WTC11 (cell line): Measurements from ENCODE around the gene TUBGCP6. TPM values are rescaled to one million over a fixed set of nuclear protein-coding genes. Genes with fewer than 3 reads are reported as not detected.

Experiments used
- ATAC-seq: fragments of 200-7000 bp; cut with Tn5 transposase; 2 replicates; pipeline ENCODE4 v1.10.0; 2021; ENCODE audit warnings: mild to moderate bottlenecking, moderate library complexity
- CTCF ChIA-PET: fragments of 300-600 bp; sonication (Branson Sonifier 250); formaldehyde crosslinking; loops from one replicate; lab custom pipeline; 2021; ENCODE audit warnings: antibody characterized with exemption; lab: Charles Lee
- POLR2A ChIA-PET: fragments of 350-600 bp; sonication (Branson Sonifier 250); formaldehyde crosslinking; loops from one replicate; lab custom pipeline; 2021; ENCODE audit warnings: antibody characterized with exemption; lab: Charles Lee
- DNase-seq: peaks from one replicate; pipeline ENCODE4 v3.0.0; 2021; ENCODE audit warnings: low spot score
- H3K27ac Mint-ChIP-seq: 2 replicates; pipeline ENCODE4 v1.8.0; 2021; ENCODE audit warnings: mixed read lengths
- H3K27me3 Mint-ChIP-seq: 2 replicates; pipeline ENCODE4 v1.8.0; 2021; ENCODE audit warnings: low read depth, mild to moderate bottlenecking, moderate library complexity, mixed read lengths
- H3K36me3 Mint-ChIP-seq: 2 replicates; pipeline ENCODE4 v1.8.0; 2021; ENCODE audit warnings: mixed read lengths
- H3K4me1 Mint-ChIP-seq: 2 replicates; pipeline ENCODE4 v1.8.0; 2022; ENCODE audit warnings: mixed read lengths
- H3K4me3 Mint-ChIP-seq: 2 replicates; pipeline ENCODE4 v1.8.0; 2021; ENCODE audit warnings: mild to moderate bottlenecking, moderate library complexity, mixed read lengths
- H3K9me3 Mint-ChIP-seq: 2 replicates; pipeline ENCODE4 v1.8.0; 2021; ENCODE audit warnings: mixed read lengths
- ATF1 ChIP-seq: sonication (generic); formaldehyde crosslinking; IDR thresholded peaks from 2 replicates; pipeline ENCODE4 v1.8.1; 2023; ENCODE audit warnings: mild to moderate bottlenecking, moderate library complexity, missing genetic modification reagents
- CREB1 ChIP-seq: sonication (generic); formaldehyde crosslinking; IDR thresholded peaks from 2 replicates; pipeline ENCODE4 v1.8.0; 2023; ENCODE audit warnings: mild to moderate bottlenecking, missing genetic modification reagents
- GABPB1 ChIP-seq: sonication (generic); formaldehyde crosslinking; IDR thresholded peaks from 2 replicates; pipeline ENCODE4 v1.8.1; 2023; ENCODE audit warnings: mild to moderate bottlenecking, missing genetic modification reagents
- GTF2I ChIP-seq: fragments of 250-450 bp; sonication (Bioruptor Pico); conservative IDR thresholded peaks from 2 replicates; pipeline ENCODE4 v1.4.0; 2021; ENCODE audit warnings: mild to moderate bottlenecking
- SMAD3 ChIP-seq: sonication (generic); formaldehyde crosslinking; IDR thresholded peaks from 2 replicates; pipeline ENCODE4 v1.8.0; 2022; ENCODE audit warnings: missing genetic modification reagents, mild to moderate bottlenecking, borderline replicate concordance
- TEAD1 ChIP-seq: sonication (generic); formaldehyde crosslinking; IDR thresholded peaks from 2 replicates; pipeline ENCODE4 v1.8.0; 2022; ENCODE audit warnings: mild to moderate bottlenecking, missing genetic modification reagents
- ZNF138 ChIP-seq: sonication (generic); formaldehyde crosslinking; conservative IDR thresholded peaks from 2 replicates; pipeline ENCODE4 v1.8.1; 2022; ENCODE audit warnings: mild to moderate bottlenecking, moderate library complexity, missing genetic modification reagents
- ZNF263 ChIP-seq: sonication (generic); formaldehyde crosslinking; IDR thresholded peaks from 2 replicates; pipeline ENCODE4 v1.8.1; 2022; ENCODE audit warnings: low read depth, mild to moderate bottlenecking, moderate library complexity, missing genetic modification reagents
- total RNA-seq: library from RNA; stranded (reverse); gene quantifications from 3 replicates; pipeline ENCODE4 v1.2.3, GENCODE V29; 2021
- TF ChIP-seq, protein P1 (sequence below): sonication (generic); formaldehyde crosslinking; IDR thresholded peaks from 2 replicates; pipeline ENCODE4 v1.8.1; 2022; ENCODE audit warnings: mild to moderate bottlenecking, moderate library complexity, missing genetic modification reagents
- TF ChIP-seq, protein P2 (sequence below): sonication (generic); formaldehyde crosslinking; IDR thresholded peaks from 2 replicates; pipeline ENCODE4 v1.8.1; 2023; ENCODE audit warnings: mild to moderate bottlenecking, missing genetic modification reagents
- TF ChIP-seq, protein P3 (sequence below): fragments of 200-600 bp; IDR thresholded peaks from 2 replicates; pipeline ENCODE4 v1.8.0; 2022; ENCODE audit warnings: antibody characterized with exemption
- TF ChIP-seq, protein P4 (sequence below): sonication (generic); formaldehyde crosslinking; IDR thresholded peaks from 2 replicates; pipeline ENCODE4 v1.8.1; 2022; ENCODE audit warnings: mild to moderate bottlenecking, missing genetic modification reagents, moderate library complexity, borderline replicate concordance
- TF ChIP-seq, protein P5 (sequence below): sonication (generic); formaldehyde crosslinking; IDR thresholded peaks from 2 replicates; pipeline ENCODE4 v1.8.0; 2022; ENCODE audit warnings: mild to moderate bottlenecking, missing genetic modification reagents
- TF ChIP-seq, protein P6 (sequence below): sonication (generic); formaldehyde crosslinking; IDR thresholded peaks from 2 replicates; pipeline ENCODE4 v1.8.1; 2022; ENCODE audit warnings: low read depth, missing genetic modification reagents, borderline replicate concordance
- TF ChIP-seq, protein P7 (sequence below): fragments of 250-450 bp; sonication (Bioruptor Pico); IDR thresholded peaks from 2 replicates; pipeline ENCODE4 v1.9.0; 2021; ENCODE audit warnings: mild to moderate bottlenecking

Gene TUBGCP6
- total RNA-seq, 1 experiment from 2014 or later: 45.4 TPM

DNA sequence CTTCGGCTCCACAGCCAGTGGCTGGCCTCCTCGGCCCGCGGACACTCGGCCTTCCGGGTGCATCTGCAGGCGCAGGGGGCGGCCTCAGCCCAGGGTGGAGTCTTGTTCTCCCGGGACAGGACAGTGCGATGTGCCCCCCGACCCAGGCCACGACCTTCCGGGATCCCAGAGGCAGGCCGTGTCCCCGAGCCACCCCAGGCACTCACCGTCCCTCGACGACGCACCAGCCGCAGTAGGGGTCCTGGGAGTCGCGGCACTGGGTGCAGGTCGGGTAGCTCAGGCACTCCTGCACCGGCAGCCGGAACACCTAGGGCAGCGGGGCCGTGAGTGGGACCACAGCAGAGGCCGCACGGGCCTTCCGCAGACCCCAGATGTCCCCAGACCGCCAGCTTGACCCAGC is 42.9 kb upstream of the TUBGCP6 start (continued):
- TF ChIP-seq, protein P1, sequence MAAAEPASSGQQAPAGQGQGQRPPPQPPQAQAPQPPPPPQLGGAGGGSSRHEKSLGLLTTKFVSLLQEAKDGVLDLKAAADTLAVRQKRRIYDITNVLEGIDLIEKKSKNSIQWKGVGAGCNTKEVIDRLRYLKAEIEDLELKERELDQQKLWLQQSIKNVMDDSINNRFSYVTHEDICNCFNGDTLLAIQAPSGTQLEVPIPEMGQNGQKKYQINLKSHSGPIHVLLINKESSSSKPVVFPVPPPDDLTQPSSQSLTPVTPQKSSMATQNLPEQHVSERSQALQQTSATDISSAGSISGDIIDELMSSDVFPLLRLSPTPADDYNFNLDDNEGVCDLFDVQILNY (CRISPR knock-in tag): no peak
- TF ChIP-seq, protein P2, sequence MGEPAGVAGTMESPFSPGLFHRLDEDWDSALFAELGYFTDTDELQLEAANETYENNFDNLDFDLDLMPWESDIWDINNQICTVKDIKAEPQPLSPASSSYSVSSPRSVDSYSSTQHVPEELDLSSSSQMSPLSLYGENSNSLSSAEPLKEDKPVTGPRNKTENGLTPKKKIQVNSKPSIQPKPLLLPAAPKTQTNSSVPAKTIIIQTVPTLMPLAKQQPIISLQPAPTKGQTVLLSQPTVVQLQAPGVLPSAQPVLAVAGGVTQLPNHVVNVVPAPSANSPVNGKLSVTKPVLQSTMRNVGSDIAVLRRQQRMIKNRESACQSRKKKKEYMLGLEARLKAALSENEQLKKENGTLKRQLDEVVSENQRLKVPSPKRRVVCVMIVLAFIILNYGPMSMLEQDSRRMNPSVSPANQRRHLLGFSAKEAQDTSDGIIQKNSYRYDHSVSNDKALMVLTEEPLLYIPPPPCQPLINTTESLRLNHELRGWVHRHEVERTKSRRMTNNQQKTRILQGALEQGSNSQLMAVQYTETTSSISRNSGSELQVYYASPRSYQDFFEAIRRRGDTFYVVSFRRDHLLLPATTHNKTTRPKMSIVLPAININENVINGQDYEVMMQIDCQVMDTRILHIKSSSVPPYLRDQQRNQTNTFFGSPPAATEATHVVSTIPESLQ (CRISPR knock-in tag): no peak
- no peak for TF ChIP-seq CREB1 (CRISPR knock-in tag)
- no peak for TF ChIP-seq GTF2I
- TF ChIP-seq ZNF263 (CRISPR knock-in tag): no peak
- TF ChIP-seq, protein P3, sequence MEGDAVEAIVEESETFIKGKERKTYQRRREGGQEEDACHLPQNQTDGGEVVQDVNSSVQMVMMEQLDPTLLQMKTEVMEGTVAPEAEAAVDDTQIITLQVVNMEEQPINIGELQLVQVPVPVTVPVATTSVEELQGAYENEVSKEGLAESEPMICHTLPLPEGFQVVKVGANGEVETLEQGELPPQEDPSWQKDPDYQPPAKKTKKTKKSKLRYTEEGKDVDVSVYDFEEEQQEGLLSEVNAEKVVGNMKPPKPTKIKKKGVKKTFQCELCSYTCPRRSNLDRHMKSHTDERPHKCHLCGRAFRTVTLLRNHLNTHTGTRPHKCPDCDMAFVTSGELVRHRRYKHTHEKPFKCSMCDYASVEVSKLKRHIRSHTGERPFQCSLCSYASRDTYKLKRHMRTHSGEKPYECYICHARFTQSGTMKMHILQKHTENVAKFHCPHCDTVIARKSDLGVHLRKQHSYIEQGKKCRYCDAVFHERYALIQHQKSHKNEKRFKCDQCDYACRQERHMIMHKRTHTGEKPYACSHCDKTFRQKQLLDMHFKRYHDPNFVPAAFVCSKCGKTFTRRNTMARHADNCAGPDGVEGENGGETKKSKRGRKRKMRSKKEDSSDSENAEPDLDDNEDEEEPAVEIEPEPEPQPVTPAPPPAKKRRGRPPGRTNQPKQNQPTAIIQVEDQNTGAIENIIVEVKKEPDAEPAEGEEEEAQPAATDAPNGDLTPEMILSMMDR: no peak

DNA sequence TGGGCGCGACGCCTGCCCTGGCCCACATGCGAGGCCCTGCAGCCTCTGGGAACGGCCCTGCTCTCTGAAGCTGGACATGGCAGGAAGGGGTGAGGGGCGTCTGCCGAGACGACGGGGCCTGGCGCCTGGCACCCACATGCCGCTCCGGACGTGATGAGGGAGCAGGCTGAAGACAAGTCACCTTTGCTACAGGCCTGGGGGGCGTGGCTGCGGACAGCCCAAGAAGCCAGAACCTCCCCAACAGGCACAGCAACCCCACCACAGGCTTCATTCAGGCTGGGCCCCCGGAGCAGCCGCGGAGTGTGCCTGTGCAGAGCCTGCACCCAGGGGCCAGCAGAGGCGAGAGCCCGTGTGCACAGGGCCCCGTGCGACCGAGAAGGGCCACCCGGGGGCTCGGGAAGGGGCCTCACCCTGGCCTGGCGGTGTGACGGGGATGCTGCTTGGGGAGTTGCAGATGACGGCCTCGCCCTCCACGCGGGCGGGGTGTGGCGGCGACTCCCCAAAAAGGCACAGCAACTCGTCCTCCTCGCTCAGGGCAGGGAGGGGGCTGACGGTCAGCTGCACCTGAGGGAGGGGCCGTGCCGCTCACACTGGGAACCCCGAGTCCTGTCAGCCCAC is 42.0 kb upstream of the TUBGCP6 start:
- no peak overlapping the region for H3K4me3 Mint-ChIP-seq
- ChIA-PET POLR2A (no interaction called here), CTCF (no interaction called here)
- no peaks in the 10 kb centered on the region for H3K4me1 Mint-ChIP-seq
- no peak overlapping the region for H3K27ac Mint-ChIP-seq
- DNase-seq (no peak), ATAC-seq (no peak)
- H3K9me3 Mint-ChIP-seq: no peaks in the 10 kb centered on the region
- H3K27me3 Mint-ChIP-seq: no peaks in the 10 kb centered on the region
- peaks cover 5% of the 10 kb centered on the region; the same call in 1 of the 2 replicates for H3K36me3 Mint-ChIP-seq
- TF ChIP-seq ZNF138 (CRISPR knock-in tag) (no peak), SMAD3 (no peak), GTF2I (no peak), GABPB1 (no peak), ATF1 (no peak), TEAD1 (CRISPR knock-in tag) (no peak), ZNF263 (CRISPR knock-in tag) (no peak)
- TF ChIP-seq, protein P4, sequence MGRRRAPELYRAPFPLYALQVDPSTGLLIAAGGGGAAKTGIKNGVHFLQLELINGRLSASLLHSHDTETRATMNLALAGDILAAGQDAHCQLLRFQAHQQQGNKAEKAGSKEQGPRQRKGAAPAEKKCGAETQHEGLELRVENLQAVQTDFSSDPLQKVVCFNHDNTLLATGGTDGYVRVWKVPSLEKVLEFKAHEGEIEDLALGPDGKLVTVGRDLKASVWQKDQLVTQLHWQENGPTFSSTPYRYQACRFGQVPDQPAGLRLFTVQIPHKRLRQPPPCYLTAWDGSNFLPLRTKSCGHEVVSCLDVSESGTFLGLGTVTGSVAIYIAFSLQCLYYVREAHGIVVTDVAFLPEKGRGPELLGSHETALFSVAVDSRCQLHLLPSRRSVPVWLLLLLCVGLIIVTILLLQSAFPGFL: no peak
- TF ChIP-seq, protein P5, sequence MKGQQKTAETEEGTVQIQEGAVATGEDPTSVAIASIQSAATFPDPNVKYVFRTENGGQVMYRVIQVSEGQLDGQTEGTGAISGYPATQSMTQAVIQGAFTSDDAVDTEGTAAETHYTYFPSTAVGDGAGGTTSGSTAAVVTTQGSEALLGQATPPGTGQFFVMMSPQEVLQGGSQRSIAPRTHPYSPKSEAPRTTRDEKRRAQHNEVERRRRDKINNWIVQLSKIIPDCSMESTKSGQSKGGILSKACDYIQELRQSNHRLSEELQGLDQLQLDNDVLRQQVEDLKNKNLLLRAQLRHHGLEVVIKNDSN (CRISPR knock-in tag): no peak
- TF ChIP-seq, protein P6, sequence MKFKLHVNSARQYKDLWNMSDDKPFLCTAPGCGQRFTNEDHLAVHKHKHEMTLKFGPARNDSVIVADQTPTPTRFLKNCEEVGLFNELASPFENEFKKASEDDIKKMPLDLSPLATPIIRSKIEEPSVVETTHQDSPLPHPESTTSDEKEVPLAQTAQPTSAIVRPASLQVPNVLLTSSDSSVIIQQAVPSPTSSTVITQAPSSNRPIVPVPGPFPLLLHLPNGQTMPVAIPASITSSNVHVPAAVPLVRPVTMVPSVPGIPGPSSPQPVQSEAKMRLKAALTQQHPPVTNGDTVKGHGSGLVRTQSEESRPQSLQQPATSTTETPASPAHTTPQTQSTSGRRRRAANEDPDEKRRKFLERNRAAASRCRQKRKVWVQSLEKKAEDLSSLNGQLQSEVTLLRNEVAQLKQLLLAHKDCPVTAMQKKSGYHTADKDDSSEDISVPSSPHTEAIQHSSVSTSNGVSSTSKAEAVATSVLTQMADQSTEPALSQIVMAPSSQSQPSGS: no peak
- TF ChIP-seq, protein P7, sequence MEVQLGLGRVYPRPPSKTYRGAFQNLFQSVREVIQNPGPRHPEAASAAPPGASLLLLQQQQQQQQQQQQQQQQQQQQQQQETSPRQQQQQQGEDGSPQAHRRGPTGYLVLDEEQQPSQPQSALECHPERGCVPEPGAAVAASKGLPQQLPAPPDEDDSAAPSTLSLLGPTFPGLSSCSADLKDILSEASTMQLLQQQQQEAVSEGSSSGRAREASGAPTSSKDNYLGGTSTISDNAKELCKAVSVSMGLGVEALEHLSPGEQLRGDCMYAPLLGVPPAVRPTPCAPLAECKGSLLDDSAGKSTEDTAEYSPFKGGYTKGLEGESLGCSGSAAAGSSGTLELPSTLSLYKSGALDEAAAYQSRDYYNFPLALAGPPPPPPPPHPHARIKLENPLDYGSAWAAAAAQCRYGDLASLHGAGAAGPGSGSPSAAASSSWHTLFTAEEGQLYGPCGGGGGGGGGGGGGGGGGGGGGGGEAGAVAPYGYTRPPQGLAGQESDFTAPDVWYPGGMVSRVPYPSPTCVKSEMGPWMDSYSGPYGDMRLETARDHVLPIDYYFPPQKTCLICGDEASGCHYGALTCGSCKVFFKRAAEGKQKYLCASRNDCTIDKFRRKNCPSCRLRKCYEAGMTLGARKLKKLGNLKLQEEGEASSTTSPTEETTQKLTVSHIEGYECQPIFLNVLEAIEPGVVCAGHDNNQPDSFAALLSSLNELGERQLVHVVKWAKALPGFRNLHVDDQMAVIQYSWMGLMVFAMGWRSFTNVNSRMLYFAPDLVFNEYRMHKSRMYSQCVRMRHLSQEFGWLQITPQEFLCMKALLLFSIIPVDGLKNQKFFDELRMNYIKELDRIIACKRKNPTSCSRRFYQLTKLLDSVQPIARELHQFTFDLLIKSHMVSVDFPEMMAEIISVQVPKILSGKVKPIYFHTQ (CRISPR knock-in tag): no peak
